GM15510 (cell line): ENCODE data around the gene LPCAT3.
A peak's percentile ranks its signal among the peaks of the same experiment; 100 is the strongest.

Experiments
- POLR2A ChIP-seq: IDR thresholded peaks from 3 replicates; pipeline ENCODE4 v1.6.1; 2011; ENCODE audit warnings: borderline replicate concordance; ENCODE audit not compliant: insufficient read length; ENCODE audit errors: extremely low read depth

Gene LPCAT3

GRCh38 chr12:6935371-6936193, 82.7 kb downstream of the LPCAT3 start:
- no peak for TF ChIP-seq POLR2A

DNA sequence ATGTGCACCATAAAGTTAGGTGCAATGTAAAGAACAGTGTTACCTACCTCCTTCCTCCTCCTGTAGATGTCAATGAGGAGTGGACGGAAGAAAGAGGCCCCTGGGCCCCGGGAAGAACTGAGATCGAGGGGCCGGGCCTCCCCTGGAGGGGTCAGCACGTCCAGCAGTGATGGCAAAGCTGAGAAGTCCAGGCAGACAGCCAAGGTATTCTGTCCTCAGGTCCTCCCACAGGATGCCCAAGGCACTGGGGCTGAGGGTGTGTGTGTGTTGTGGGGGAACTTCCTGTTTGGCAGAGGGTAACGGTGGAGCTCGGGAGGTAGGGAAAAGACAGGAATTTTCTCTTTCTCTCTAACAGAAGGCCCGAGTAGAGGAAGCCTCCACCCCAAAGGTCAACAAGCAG, 84.2 kb downstream of the LPCAT3 start:
- no peak for TF ChIP-seq POLR2A

DNA sequence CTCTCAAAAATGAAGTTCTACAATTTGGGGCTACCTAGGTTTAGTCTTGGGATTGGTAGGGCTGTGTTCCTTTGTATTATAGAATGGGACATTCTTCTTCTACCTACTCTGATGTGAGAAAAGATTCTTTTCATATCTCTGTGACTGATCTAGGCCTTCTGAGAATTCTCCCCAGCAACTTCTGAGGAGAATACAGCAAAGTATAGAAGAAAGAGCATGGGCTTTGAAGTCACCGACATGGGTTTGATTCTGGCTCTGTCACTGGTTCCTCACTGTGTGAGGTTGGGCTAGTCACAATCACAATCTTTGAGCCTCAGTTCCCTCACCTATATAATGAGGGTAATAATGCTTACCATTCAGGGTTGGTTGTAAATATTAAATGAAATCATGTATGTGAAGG, 85.5 kb downstream of the LPCAT3 start:
- no peak for TF ChIP-seq POLR2A

- TF ChIP-seq POLR2A, result no peak
Observed at GRCh38 chr12:6929466-6930452, 88.5 kb downstream of the LPCAT3 start.

- no peak for TF ChIP-seq POLR2A
Observed at GRCh38 chr12:6928703-6929407, 89.4 kb downstream of the LPCAT3 start.

- no peak for TF ChIP-seq POLR2A
Observed at GRCh38 chr12:6928022-6928702, 90.1 kb downstream of the LPCAT3 start.

GRCh38 chr12:6927379-6928021, 90.8 kb downstream of the LPCAT3 start, which contains the start of gene ATN1:
ATN1 (plus strand) TSS chr12:6927959; CDS start chr12:6934002, 6,043 bp downstream.
- TF ChIP-seq POLR2A, result peak; percentile 43
